H1 (cell line): ENCODE measurements around the gene CBY1.

Experiments used
- BRCA1 ChIP-seq: IDR thresholded peaks from 2 replicates; pipeline ENCODE4 v1.6.1; 2012; ENCODE audit warnings: low read depth, low read length, improper control_type of control experiment
- RNF2 ChIP-seq: fragments of 200-900, 300-1000 bp; sonication (generic); IDR thresholded peaks from 2 replicates; pipeline ENCODE4 v1.7.1; 2016; ENCODE audit warnings: borderline replicate concordance, low read depth, mild to moderate bottlenecking, antibody characterized with exemption, low read length; ENCODE audit not compliant: poor library complexity, severe bottlenecking; ENCODE audit errors: missing control alignments
- YY1 ChIP-seq: IDR thresholded peaks from 2 replicates; pipeline ENCODE4 v1.6.1; 2011; ENCODE audit warnings: low read depth, mild to moderate bottlenecking, low read length
- TF ChIP-seq, protein P1 (sequence below), 3 experiments: IDR thresholded peaks; 1 replicate in 2 of 3; 2 replicates in 1 of 3; pipeline versions ENCODE4 v1.5.1 to v1.6.1; 2011; ENCODE audit warnings: low read length in 3 of 3, mild to moderate bottlenecking in 3 of 3, inconsistent platforms in 2 of 3, low read depth in 1 of 3, moderate library complexity in 1 of 3; ENCODE audit not compliant: insufficient read depth in 1 of 3; ENCODE audit errors: control extremely low read depth in 1 of 3

DNA sequence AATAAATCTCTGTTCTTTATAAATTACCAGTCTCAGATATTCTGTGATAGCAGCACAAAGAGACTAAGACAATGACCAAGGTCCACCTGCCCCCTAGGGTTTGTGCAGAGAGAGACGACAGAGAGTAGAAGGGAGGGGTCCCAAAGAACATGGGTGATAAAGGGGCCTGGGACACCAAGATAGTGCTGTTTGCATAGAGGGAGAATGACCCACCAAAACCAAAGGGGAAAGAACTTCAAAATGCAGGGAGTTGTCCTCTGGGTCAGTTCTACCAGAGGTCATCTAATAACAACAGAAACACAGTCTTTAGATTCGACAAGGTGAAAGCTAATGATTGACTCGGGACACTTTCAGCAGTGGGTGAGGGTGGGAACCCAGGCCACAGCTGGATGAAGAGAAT lies 23.9 kb upstream of the CBY1 start:
- TF ChIP-seq BRCA1 (no peak), RNF2 (no peak), YY1 (no peak)
- TF ChIP-seq, protein P1, sequence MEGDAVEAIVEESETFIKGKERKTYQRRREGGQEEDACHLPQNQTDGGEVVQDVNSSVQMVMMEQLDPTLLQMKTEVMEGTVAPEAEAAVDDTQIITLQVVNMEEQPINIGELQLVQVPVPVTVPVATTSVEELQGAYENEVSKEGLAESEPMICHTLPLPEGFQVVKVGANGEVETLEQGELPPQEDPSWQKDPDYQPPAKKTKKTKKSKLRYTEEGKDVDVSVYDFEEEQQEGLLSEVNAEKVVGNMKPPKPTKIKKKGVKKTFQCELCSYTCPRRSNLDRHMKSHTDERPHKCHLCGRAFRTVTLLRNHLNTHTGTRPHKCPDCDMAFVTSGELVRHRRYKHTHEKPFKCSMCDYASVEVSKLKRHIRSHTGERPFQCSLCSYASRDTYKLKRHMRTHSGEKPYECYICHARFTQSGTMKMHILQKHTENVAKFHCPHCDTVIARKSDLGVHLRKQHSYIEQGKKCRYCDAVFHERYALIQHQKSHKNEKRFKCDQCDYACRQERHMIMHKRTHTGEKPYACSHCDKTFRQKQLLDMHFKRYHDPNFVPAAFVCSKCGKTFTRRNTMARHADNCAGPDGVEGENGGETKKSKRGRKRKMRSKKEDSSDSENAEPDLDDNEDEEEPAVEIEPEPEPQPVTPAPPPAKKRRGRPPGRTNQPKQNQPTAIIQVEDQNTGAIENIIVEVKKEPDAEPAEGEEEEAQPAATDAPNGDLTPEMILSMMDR (IDR thresholded peaks at IDR 0.05; ENCODE audit: control extremely low read depth in 1 of 3, insufficient read depth in 1 of 3, low read depth in 1 of 3, low read length in 3 of 3) = no peak
